ENCODE data around the gene FGF13. TPM values are rescaled to one million over a fixed set of nuclear protein-coding genes. Genes with fewer than 3 reads are reported as not detected.

FGF13 gene
- total and polyA plus RNA-seq, 12 donors, result 0.48 to 13.4 (median 2.4) TPM

GRCh38 chrX:138683600-138683999 is 27.9 kb downstream of the FGF13 start:
- H3K36me3 ChIP-seq (replicated peaks in 1 of 2), result no peaks in the 10 kb centered on the region
- no peaks in the 10 kb centered on the region for H3K4me1 ChIP-seq (replicated peaks in 1 of 2)
- no peaks in the 10 kb centered on the region for H3K9me3 ChIP-seq (replicated peaks in 1 of 3)
- DNase-seq, result no peak
- intact Hi-C loops (cut with DNase I), result no loop called here
- no peak overlapping the region for H3K27ac ChIP-seq
- no peak for TF ChIP-seq POLR2A (IDR thresholded peaks at IDR 0.05)
- TF ChIP-seq CTCF (IDR thresholded peaks at IDR 0.05), result no peak
- no peak overlapping the region for H3K4me3 ChIP-seq
- H3K27me3 ChIP-seq, result peaks cover 13% of the 10 kb centered on the region
- WGBS, 4 donors, result 52 to 68% (median 53%) methylated on average over 4 of the region's 4 CpGs

GRCh38 chrX:138669693-138670092 is 41.8 kb downstream of the FGF13 start:
- Histone ChIP-seq H3K4me3 (no peak overlapping the region), H3K36me3 (replicated peaks in 1 of 2) (no peaks in the 10 kb centered on the region), H3K9me3 (replicated peaks in 1 of 3) (no peaks in the 10 kb centered on the region), H3K4me1 (replicated peaks in 1 of 2) (no peaks in the 10 kb centered on the region), H3K27ac (no peak overlapping the region), H3K27me3 (no peaks in the 10 kb centered on the region)
- TF ChIP-seq CTCF (IDR thresholded peaks at IDR 0.05) (no peak), POLR2A (IDR thresholded peaks at IDR 0.05) (no peak)
- WGBS, 4 donors, result 18 to 32% (median 24%) methylated on average over 2 of the region's 2 CpGs
- intact Hi-C loops (cut with DNase I), result no loop called here
- no peak for DNase-seq

GRCh38 chrX:138664466-138664865 is 47.1 kb downstream of the FGF13 start:
- no peaks in the 10 kb centered on the region for H3K9me3 ChIP-seq (replicated peaks in 1 of 3)
- intact Hi-C loops (cut with DNase I), result no loop called here
- no peak for TF ChIP-seq CTCF (IDR thresholded peaks at IDR 0.05)
- TF ChIP-seq POLR2A (IDR thresholded peaks at IDR 0.05), result no peak
- no peaks in the 10 kb centered on the region for H3K4me1 ChIP-seq (replicated peaks in 1 of 2)
- no peak for DNase-seq
- WGBS, 4 donors, result 65 to 83% (median 76%) methylated on average over 1 of the region's 1 CpG
- H3K27me3 ChIP-seq, result no peaks in the 10 kb centered on the region
- no peak overlapping the region for H3K4me3 ChIP-seq
- no peaks in the 10 kb centered on the region for H3K36me3 ChIP-seq (replicated peaks in 1 of 2)
- H3K27ac ChIP-seq, result no peak overlapping the region

GRCh38 chrX:138664016-138664415 is 47.5 kb downstream of the FGF13 start:
- WGBS, 4 donors, result 66 to 79% (median 73%) methylated on average over 3 of the region's 3 CpGs
- Histone ChIP-seq H3K27me3 (no peaks in the 10 kb centered on the region), H3K4me1 (replicated peaks in 1 of 2) (no peaks in the 10 kb centered on the region), H3K9me3 (replicated peaks in 1 of 3) (no peaks in the 10 kb centered on the region), H3K36me3 (replicated peaks in 1 of 2) (no peaks in the 10 kb centered on the region), H3K27ac (no peak overlapping the region), H3K4me3 (no peak overlapping the region)
- intact Hi-C loops (cut with DNase I), result no loop called here
- DNase-seq, result no peak
- TF ChIP-seq CTCF (IDR thresholded peaks at IDR 0.05), result no peak
- TF ChIP-seq POLR2A (IDR thresholded peaks at IDR 0.05), result no peak
